HL-60 (cell line): ENCODE data around the gene CRIP2.

Source experiments
- DNase-seq, 2 experiments: peaks; one replicate each; pipeline ENCODE4 v3.0.0-alpha.2; 2010 to 2020; ENCODE audit warnings: low read depth in 1 of 2, low spot score in 1 of 2
- H3K27ac ChIP-seq: fragments of 250-450 bp; sonication (Bioruptor Pico); replicated peaks from 2 replicates; pipeline ENCODE4 v1.5.1; 2020; ENCODE audit warnings: mild to moderate bottlenecking, moderate library complexity
- H3K27me3 ChIP-seq: fragments of 250-450 bp; sonication (Bioruptor Pico); 2 replicates; pipeline ENCODE4 v1.5.1; 2021; ENCODE audit warnings: mild to moderate bottlenecking, moderate library complexity; ENCODE audit not compliant: insufficient read depth, poor library complexity, severe bottlenecking
- H3K4me3 ChIP-seq: replicated peaks from 2 replicates; pipeline ENCODE4 v1.5.1; 2011; ENCODE audit warnings: mild to moderate bottlenecking, control low read depth, low read length; ENCODE audit not compliant: insufficient read depth
- CTCF ChIP-seq: IDR thresholded peaks from one replicate; pipeline ENCODE4 v1.5.1; 2011; ENCODE audit warnings: low read length, control low read depth, inconsistent platforms; ENCODE audit not compliant: insufficient read depth
- GABPA ChIP-seq: IDR thresholded peaks from 2 replicates; pipeline ENCODE4 v1.6.1; 2012; ENCODE audit warnings: low read depth
- POLR2AphosphoS5 ChIP-seq: IDR thresholded peaks from 2 replicates; pipeline ENCODE4 v1.6.1; 2012; ENCODE audit warnings: low read depth
- REST ChIP-seq: IDR thresholded peaks from 2 replicates; pipeline ENCODE4 v1.6.1; 2012; ENCODE audit warnings: low read depth; ENCODE audit not compliant: insufficient replicate concordance
- SPI1 ChIP-seq: IDR thresholded peaks from 2 replicates; pipeline ENCODE4 v1.6.1; 2012; ENCODE audit warnings: low read depth, mild to moderate bottlenecking, borderline replicate concordance

Gene CRIP2

DNA sequence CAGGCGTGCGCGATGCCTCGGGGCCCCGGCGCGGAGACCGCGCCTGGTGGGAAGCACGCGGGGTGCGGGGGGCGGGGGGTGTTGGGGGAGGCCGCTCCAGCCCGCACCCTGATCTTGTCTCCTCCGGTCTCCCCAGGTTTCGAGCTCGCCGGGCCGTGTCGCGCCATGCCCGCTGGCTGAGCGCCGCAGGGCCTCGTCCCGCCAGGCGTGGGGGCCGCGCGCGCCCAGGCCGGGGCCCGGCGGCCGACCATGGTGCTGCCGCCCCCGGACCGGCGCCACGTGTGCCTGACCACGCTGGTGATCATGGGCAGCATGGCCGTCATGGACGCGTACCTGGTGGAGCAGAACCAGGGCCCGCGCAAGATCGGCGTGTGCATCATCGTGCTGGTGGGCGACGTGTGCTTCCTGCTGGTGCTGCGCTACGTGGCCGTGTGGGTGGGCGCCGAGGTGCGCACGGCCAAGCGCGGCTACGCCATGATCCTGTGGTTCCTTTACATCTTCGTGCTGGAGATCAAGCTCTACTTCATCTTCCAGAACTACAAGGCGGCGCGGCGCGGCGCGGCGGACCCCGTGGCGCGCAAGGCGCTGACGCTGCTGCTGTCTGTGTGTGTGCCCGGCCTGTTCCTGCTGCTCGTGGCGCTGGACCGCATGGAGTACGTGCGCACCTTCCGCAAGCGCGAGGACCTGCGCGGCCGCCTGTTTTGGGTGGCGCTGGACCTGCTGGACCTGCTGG lies 54.1 kb downstream of the CRIP2 start:
- Histone ChIP-seq H3K27ac (no peak overlapping the region), H3K4me3 (no peak overlapping the region)
- TF ChIP-seq CTCF: no peak
- no peak for TF ChIP-seq SPI1
- TF ChIP-seq POLR2AphosphoS5: no peak
- no peak for TF ChIP-seq GABPA
- TF ChIP-seq REST: no peak

DNA sequence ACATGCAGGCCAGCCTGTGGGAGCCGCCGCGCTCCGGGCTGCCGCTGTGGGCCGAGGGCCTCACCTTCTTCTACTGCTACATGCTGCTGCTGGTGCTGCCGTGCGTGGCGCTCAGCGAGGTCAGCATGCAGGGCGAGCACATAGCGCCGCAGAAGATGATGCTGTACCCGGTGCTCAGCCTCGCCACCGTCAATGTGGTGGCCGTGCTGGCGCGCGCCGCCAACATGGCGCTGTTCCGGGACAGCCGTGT lies 54.6 kb downstream of the CRIP2 start:
- DNase-seq: no peak
- TF ChIP-seq POLR2AphosphoS5 (no peak), REST (no peak), SPI1 (no peak), GABPA (no peak), CTCF (no peak)
- H3K27me3 ChIP-seq: peaks cover 41% of the 10 kb centered on the region
- H3K27ac ChIP-seq: no peak overlapping the region
- no peak overlapping the region for H3K4me3 ChIP-seq

More for the DNA sequence above, 54.1 kb downstream of the CRIP2 start:
- no peak for DNase-seq
- H3K27me3 ChIP-seq: peaks cover 41% of the 10 kb centered on the region
